IPS-15b (cell line): ENCODE data around the gene CYP19A1.

Source experiments
- H3K27me3 ChIP-seq: one replicate; pipeline ENCODE4 v1.6.1; 2013; ENCODE audit warnings: low read length; ENCODE audit not compliant: control insufficient read depth, insufficient read depth
- H3K36me3 ChIP-seq: one replicate; pipeline ENCODE4 v1.6.1; 2013; ENCODE audit warnings: low read length; ENCODE audit not compliant: control insufficient read depth, insufficient read depth
- H3K4me1 ChIP-seq: one replicate; pipeline ENCODE4 v1.6.1; 2013; ENCODE audit warnings: mild to moderate bottlenecking, low read length; ENCODE audit not compliant: control insufficient read depth, insufficient read depth
- H3K4me3 ChIP-seq: one replicate; pipeline ENCODE4 v1.5.1; 2013; ENCODE audit warnings: low read depth, low read length
- H3K9ac ChIP-seq: one replicate; pipeline ENCODE4 v1.6.1; 2013; ENCODE audit warnings: low read depth, mild to moderate bottlenecking, low read length
- H3K9me3 ChIP-seq: one replicate; pipeline ENCODE4 v1.6.1; 2013; ENCODE audit warnings: mild to moderate bottlenecking, low read length; ENCODE audit not compliant: control insufficient read depth, insufficient read depth

Gene CYP19A1

DNA sequence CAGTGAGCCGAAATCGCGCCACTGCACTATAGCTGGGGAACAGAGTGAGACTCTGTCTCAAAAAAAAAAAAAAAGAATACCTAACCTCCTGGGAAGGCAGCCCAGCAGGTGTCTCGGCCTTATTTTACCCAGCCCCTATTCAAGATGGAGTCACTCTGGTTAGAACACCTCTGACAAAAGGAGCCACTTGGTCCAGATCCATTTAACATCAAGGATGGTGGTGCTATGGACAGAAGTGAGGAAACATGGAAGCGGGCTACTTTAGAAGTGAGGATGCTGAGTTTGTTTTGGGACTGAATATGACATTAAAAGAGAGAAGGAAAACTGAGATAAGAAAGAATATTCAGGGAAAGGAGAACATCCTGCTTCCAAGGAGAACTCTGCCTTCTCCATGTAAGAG, 17.8 kb upstream of the CYP19A1 start:
- H3K9ac ChIP-seq = no peak overlapping the region
- H3K4me3 ChIP-seq = no peak overlapping the region
- H3K9me3 ChIP-seq = no peaks in the 10 kb centered on the region

GRCh38 chr15:51355096-51355495, 16.7 kb upstream of the CYP19A1 start:
- no peak overlapping the region for H3K4me3 ChIP-seq
- H3K4me1 ChIP-seq = no peaks in the 10 kb centered on the region
- no peak overlapping the region for H3K9ac ChIP-seq
- H3K9me3 ChIP-seq = no peaks in the 10 kb centered on the region
- H3K36me3 ChIP-seq = no peaks in the 10 kb centered on the region
- H3K27me3 ChIP-seq = no peaks in the 10 kb centered on the region

More for the DNA sequence above, 17.8 kb upstream of the CYP19A1 start:
- no peaks in the 10 kb centered on the region for H3K4me1 ChIP-seq
- no peaks in the 10 kb centered on the region for H3K27me3 ChIP-seq
- H3K36me3 ChIP-seq = no peaks in the 10 kb centered on the region

- Histone ChIP-seq H3K4me1 (no peaks in the 10 kb centered on the region), H3K27me3 (no peaks in the 10 kb centered on the region), H3K9me3 (no peaks in the 10 kb centered on the region), H3K9ac (no peak overlapping the region), H3K36me3 (no peaks in the 10 kb centered on the region), H3K4me3 (no peak overlapping the region)
These were observed 15.6 kb upstream of the CYP19A1 start for GRCh38 chr15:51353976-51354375.

DNA sequence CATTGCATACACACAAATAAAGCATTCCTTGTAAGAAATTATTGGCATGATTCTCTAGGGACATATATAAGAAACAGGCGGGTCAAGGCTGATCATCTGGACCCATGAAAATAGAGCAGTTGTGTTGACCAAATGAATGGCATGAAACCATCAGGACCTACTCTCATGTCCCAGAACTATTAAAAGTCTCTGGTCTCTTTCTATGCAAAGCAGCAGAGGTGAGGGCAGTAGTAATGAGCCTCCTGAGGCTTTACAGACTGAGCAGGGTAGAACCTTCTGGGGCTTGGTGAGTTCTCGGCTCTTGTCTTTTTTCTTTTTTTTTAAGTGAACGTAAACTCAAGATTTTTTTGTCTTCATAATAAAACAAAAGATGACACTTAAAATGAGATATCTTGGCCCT, 12.3 kb upstream of the CYP19A1 start:
- Histone ChIP-seq H3K4me1 (no peaks in the 10 kb centered on the region), H3K9me3 (no peaks in the 10 kb centered on the region), H3K9ac (no peak overlapping the region), H3K4me3 (no peak overlapping the region), H3K27me3 (no peaks in the 10 kb centered on the region), H3K36me3 (no peaks in the 10 kb centered on the region)

GRCh38 chr15:51349156-51349844, 10.9 kb upstream of the CYP19A1 start:
- H3K4me1 ChIP-seq = no peaks in the 10 kb centered on the region
- peaks cover 7% of the 10 kb centered on the region for H3K27me3 ChIP-seq
- no peaks in the 10 kb centered on the region for H3K36me3 ChIP-seq
- no peak overlapping the region for H3K4me3 ChIP-seq
- no peak overlapping the region for H3K9ac ChIP-seq
- no peaks in the 10 kb centered on the region for H3K9me3 ChIP-seq

- no peak overlapping the region for H3K4me3 ChIP-seq
- no peaks in the 10 kb centered on the region for H3K9me3 ChIP-seq
- H3K27me3 ChIP-seq = peaks cover 12% of the 10 kb centered on the region
- no peaks in the 10 kb centered on the region for H3K4me1 ChIP-seq
- no peaks in the 10 kb centered on the region for H3K36me3 ChIP-seq
- no peak overlapping the region for H3K9ac ChIP-seq
These were observed 10.3 kb upstream of the CYP19A1 start for GRCh38 chr15:51348688-51349087.

DNA sequence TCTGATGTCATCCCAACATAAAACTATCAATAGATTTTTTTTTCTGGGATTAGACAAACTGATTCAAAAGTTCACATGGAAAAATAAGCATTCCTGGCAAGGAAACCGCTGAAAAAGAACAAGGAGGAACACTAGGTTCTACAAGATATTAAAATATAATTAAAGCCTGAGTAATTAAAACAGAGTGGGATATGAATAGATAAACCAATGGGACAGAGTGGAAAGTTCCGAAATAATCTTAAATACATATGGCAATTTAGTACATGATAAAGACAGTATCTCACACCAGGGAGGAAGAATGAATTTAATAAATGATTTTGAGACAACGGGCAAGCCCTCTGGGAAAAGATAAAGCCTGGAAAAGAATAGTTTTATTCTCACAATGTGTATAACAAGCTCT, 7.7 kb upstream of the CYP19A1 start:
- Histone ChIP-seq H3K4me1 (no peaks in the 10 kb centered on the region), H3K4me3 (no peak overlapping the region), H3K36me3 (no peaks in the 10 kb centered on the region), H3K9ac (no peak overlapping the region), H3K9me3 (no peaks in the 10 kb centered on the region), H3K27me3 (peaks cover 37% of the 10 kb centered on the region)

GRCh38 chr15:51343466-51343865, 5.1 kb upstream of the CYP19A1 start:
- Histone ChIP-seq H3K9ac (no peak overlapping the region), H3K9me3 (no peaks in the 10 kb centered on the region), H3K4me1 (no peaks in the 10 kb centered on the region), H3K27me3 (peaks cover 59% of the 10 kb centered on the region), H3K4me3 (no peak overlapping the region), H3K36me3 (no peaks in the 10 kb centered on the region)

DNA sequence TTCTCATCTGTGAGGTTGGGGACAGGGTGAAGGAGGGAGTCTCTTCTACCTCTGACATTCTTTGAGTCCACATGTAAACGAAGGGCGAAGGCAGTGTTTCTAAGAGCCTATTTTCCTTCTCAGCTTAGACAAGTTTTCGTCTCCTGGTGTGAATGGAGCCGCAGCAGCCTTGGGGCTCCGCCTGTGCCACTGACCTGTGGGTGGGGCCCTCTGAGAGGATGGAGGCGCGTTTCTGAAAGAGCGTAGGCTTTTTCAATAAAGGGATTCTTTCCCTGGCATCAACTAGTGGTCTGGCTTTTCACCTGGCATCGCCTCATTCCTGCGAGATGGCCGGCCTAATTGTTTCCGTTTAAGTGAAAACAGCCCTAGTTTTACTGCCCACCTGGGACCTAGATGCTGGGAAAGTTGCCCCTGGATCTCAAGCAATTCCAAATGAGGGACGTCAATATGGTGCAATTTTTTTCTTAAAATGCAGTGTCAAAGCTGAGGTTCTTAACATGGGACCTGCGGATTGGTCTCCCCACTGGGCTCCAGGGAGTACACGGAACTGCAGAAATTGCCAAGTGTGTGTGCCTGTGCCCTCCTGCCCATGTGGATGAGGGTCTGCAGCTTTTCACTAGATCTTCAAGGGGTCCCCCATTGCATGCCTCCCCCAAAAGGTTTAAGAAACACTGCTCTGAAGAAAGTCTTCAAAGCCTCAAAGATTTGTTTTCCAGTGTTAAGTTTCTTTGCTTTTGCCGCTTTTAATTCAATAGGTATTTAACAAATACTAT, 4.0 kb upstream of the CYP19A1 start:
- H3K36me3 ChIP-seq = no peaks in the 10 kb centered on the region
- H3K9me3 ChIP-seq = no peaks in the 10 kb centered on the region
- H3K4me1 ChIP-seq = no peaks in the 10 kb centered on the region
- peaks cover 63% of the 10 kb centered on the region for H3K27me3 ChIP-seq
- peak overlapping the region; percentile 65 for H3K4me3 ChIP-seq
- H3K9ac ChIP-seq = no peak overlapping the region

- H3K4me3 ChIP-seq = peak within 1 kb of the TSS; percentile 65
- H3K36me3 ChIP-seq = no peaks in the 10 kb centered on the region
- no peaks in the 10 kb centered on the region for H3K9me3 ChIP-seq
- no peak within 1 kb of the TSS for H3K9ac ChIP-seq
- H3K4me1 ChIP-seq = no peaks in the 10 kb centered on the region
- peaks cover 63% of the 10 kb centered on the region for H3K27me3 ChIP-seq
These were observed 3.2 kb upstream of the CYP19A1 start, which contains the start of gene GLDN for GRCh38 chr15:51341366-51342226. Gene GLDN (plus strand): TSS chr15:51341655. CDS start chr15:51341685, 30 bp downstream.

GRCh38 chr15:51335538-51336410, 2.6 kb downstream of the CYP19A1 start:
- no peaks in the 10 kb centered on the region for H3K36me3 ChIP-seq
- no peak overlapping the region for H3K4me3 ChIP-seq
- H3K9me3 ChIP-seq = no peaks in the 10 kb centered on the region
- no peaks in the 10 kb centered on the region for H3K4me1 ChIP-seq
- no peak overlapping the region for H3K9ac ChIP-seq
- peaks cover 23% of the 10 kb centered on the region for H3K27me3 ChIP-seq
